ENCODE data around the gene CXCL17.

- TF ChIP-seq, protein P1, sequence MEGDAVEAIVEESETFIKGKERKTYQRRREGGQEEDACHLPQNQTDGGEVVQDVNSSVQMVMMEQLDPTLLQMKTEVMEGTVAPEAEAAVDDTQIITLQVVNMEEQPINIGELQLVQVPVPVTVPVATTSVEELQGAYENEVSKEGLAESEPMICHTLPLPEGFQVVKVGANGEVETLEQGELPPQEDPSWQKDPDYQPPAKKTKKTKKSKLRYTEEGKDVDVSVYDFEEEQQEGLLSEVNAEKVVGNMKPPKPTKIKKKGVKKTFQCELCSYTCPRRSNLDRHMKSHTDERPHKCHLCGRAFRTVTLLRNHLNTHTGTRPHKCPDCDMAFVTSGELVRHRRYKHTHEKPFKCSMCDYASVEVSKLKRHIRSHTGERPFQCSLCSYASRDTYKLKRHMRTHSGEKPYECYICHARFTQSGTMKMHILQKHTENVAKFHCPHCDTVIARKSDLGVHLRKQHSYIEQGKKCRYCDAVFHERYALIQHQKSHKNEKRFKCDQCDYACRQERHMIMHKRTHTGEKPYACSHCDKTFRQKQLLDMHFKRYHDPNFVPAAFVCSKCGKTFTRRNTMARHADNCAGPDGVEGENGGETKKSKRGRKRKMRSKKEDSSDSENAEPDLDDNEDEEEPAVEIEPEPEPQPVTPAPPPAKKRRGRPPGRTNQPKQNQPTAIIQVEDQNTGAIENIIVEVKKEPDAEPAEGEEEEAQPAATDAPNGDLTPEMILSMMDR (IDR thresholded peaks at IDR 0.05 in 2 of 3, conservative IDR thresholded peaks at IDR 0.05 in 1 of 3; ENCODE audit: borderline replicate concordance in 1 of 3, insufficient read depth in 1 of 3, low read depth in 2 of 3, low read length in 2 of 3): no peak
- no peak for TF ChIP-seq POLR2AphosphoS5 (IDR thresholded peaks at IDR 0.05; ENCODE audit: low read depth, low read length)
- TF ChIP-seq JUND (IDR thresholded peaks at IDR 0.05): no peak
- TF ChIP-seq YY1 (IDR thresholded peaks at IDR 0.05; ENCODE audit: extremely low read depth, insufficient replicate concordance, low read depth, low read length): no peak
- TF ChIP-seq MAX (IDR thresholded peaks at IDR 0.05): no peak
- TF ChIP-seq RAD21 (IDR thresholded peaks at IDR 0.05; ENCODE audit: low read depth): no peak
- TF ChIP-seq TCF7L2 (IDR thresholded peaks at IDR 0.05; ENCODE audit: borderline replicate concordance, extremely low read depth, insufficient read depth, insufficient read length): no peak
Observed at GRCh38 chr19:42406111-42406510, 36.6 kb downstream of the CXCL17 start.

All from HCT116 (cell line).